ENCODE measurements around the gene GPR148.

GPR148 gene

GRCh38 chr2:130762031-130762909 lies 33.4 kb downstream of the GPR148 start:
- peaks cover 0 to 53% of the 10 kb centered on the region in 2 donors for H3K27me3 ChIP-seq
- no peaks in the 10 kb centered on the region for H3K4me1 ChIP-seq
- TF ChIP-seq, protein P1, sequence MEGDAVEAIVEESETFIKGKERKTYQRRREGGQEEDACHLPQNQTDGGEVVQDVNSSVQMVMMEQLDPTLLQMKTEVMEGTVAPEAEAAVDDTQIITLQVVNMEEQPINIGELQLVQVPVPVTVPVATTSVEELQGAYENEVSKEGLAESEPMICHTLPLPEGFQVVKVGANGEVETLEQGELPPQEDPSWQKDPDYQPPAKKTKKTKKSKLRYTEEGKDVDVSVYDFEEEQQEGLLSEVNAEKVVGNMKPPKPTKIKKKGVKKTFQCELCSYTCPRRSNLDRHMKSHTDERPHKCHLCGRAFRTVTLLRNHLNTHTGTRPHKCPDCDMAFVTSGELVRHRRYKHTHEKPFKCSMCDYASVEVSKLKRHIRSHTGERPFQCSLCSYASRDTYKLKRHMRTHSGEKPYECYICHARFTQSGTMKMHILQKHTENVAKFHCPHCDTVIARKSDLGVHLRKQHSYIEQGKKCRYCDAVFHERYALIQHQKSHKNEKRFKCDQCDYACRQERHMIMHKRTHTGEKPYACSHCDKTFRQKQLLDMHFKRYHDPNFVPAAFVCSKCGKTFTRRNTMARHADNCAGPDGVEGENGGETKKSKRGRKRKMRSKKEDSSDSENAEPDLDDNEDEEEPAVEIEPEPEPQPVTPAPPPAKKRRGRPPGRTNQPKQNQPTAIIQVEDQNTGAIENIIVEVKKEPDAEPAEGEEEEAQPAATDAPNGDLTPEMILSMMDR (IDR thresholded peaks at IDR 0.05): no peak
- H3K4me3 ChIP-seq: no peak overlapping the region
- no peaks in the 10 kb centered on the region for H3K36me3 ChIP-seq
- intact Hi-C loops (cut with DNase I; ENCODE audit: low total_unique reads): no loop called here
- DNase-seq: no peak
- H3K27ac ChIP-seq: no peak overlapping the region
- H3K9me3 ChIP-seq: no peaks in the 10 kb centered on the region

DNA sequence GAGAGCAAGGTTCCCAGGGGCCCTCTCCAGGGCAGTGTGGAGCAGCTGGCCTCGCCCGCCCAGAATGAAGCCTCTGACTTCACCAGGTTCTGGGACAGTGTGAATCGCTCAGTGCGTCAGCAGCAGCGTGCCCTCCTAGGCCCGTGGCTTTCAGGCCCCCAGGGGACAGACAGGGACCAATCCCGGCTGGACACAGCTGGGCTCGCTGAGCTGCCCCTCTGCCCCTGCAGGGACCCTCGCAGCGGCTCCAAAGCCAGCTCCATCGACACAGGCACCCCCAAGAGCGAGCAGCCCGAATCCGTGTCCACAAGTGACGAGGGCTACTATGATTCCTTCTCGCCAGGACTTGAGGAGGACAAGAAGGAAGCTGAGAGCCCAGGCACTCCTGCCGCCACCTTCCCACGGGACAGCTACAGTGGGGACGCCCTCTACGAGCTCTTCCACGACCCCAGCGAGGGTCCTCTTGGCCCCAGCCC lies 34.1 kb downstream of the GPR148 start:
- no peak for DNase-seq
- peaks cover 0 to 51% of the 10 kb centered on the region in 2 donors for H3K27me3 ChIP-seq
- no peaks in the 10 kb centered on the region for H3K36me3 ChIP-seq
- intact Hi-C loops (cut with DNase I; ENCODE audit: low total_unique reads): no loop called here
- H3K4me3 ChIP-seq: no peak overlapping the region
- H3K27ac ChIP-seq: no peak overlapping the region
- H3K9me3 ChIP-seq: no peaks in the 10 kb centered on the region
- no peaks in the 10 kb centered on the region for H3K4me1 ChIP-seq
- TF ChIP-seq, protein P1 (IDR thresholded peaks at IDR 0.05): no peak

DNA sequence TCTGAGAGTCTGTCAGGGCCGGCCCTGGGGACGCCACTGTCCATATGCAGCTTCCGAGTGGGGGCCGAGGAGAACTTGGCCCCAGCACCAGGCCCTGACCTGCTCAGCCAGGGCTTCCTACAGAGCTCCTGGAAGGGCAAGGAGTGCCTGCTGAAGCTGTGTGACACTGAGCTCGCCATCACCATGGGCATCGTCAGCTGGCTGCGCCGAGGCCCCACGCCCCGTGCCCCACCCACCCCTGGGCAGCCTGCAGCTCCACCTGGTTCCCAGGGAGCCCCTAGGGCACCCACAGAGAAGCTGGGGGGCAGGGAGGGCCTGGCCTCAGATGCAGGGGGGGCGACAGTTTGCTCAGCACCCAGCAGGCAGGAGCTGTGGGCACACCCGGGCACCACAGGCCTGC lies 34.5 kb downstream of the GPR148 start:
- H3K4me3 ChIP-seq: no peak overlapping the region
- no peak for DNase-seq
- H3K36me3 ChIP-seq: no peaks in the 10 kb centered on the region
- H3K27me3 ChIP-seq: peaks cover 0 to 51% of the 10 kb centered on the region in 2 donors
- H3K27ac ChIP-seq: no peak overlapping the region
- H3K9me3 ChIP-seq: no peaks in the 10 kb centered on the region
- TF ChIP-seq, protein P1 (IDR thresholded peaks at IDR 0.05): no peak
- no peaks in the 10 kb centered on the region for H3K4me1 ChIP-seq
- intact Hi-C loops (cut with DNase I; ENCODE audit: low total_unique reads): no loop called here

GRCh38 chr2:130764035-130764820 lies 35.4 kb downstream of the GPR148 start:
- no peaks in the 10 kb centered on the region for H3K4me1 ChIP-seq
- no peak overlapping the region for H3K27ac ChIP-seq
- DNase-seq: no peak
- peaks cover 0 to 48% of the 10 kb centered on the region in 2 donors for H3K27me3 ChIP-seq
- H3K4me3 ChIP-seq: no peak overlapping the region
- H3K36me3 ChIP-seq: no peaks in the 10 kb centered on the region
- TF ChIP-seq, protein P1 (IDR thresholded peaks at IDR 0.05): no peak
- no peaks in the 10 kb centered on the region for H3K9me3 ChIP-seq
- intact Hi-C loops (cut with DNase I; ENCODE audit: low total_unique reads): no loop called here

GRCh38 chr2:130764821-130765115 lies 35.9 kb downstream of the GPR148 start:
- Histone ChIP-seq H3K4me3 (no peak overlapping the region), H3K36me3 (no peaks in the 10 kb centered on the region), H3K27ac (no peak overlapping the region), H3K4me1 (no peaks in the 10 kb centered on the region), H3K27me3 (peaks cover 0 to 48% of the 10 kb centered on the region in 2 donors), H3K9me3 (no peaks in the 10 kb centered on the region)
- TF ChIP-seq, protein P1 (IDR thresholded peaks at IDR 0.05): no peak
- DNase-seq: no peak
- intact Hi-C loops (cut with DNase I; ENCODE audit: low total_unique reads): no loop called here

All from tibial artery (tissue), 4 donors.